Type B pancreatic cell (in vitro differentiated cells): ENCODE results near the gene MAGI3. TPM values are rescaled to one million over a fixed set of nuclear protein-coding genes. Genes with fewer than 3 reads are reported as not detected.
"Not testable (repeated sequence)": the region's sequence is repeated elsewhere in the genome, so short reads cannot be mapped to it uniquely, and the experiment has no call there.

Experiments used
- DNase-seq: peaks from one replicate; pipeline ENCODE4 v3.0.0; 2021; ENCODE audit warnings: mixed read lengths; ENCODE audit not compliant: unreplicated experiment; ENCODE audit errors: extremely low spot score
- H3K27ac Mint-ChIP-seq: 2 replicates; pipeline ENCODE4 v1.8.0; 2021; ENCODE audit warnings: mild to moderate bottlenecking, mixed read lengths
- H3K27me3 Mint-ChIP-seq: 2 replicates; pipeline ENCODE4 v1.8.0; 2021; ENCODE audit warnings: mixed read lengths
- H3K36me3 Mint-ChIP-seq: 2 replicates; pipeline ENCODE4 v1.8.0; 2021; ENCODE audit warnings: mixed read lengths
- H3K4me1 Mint-ChIP-seq: one replicate; pipeline ENCODE4 v1.8.0; 2021; ENCODE audit warnings: mixed read lengths; ENCODE audit not compliant: unreplicated experiment
- H3K4me3 Mint-ChIP-seq: 2 replicates; pipeline ENCODE4 v1.8.0; 2021; ENCODE audit warnings: mild to moderate bottlenecking, mixed read lengths
- H3K9me3 Mint-ChIP-seq: 2 replicates; pipeline ENCODE4 v1.8.0; 2021; ENCODE audit warnings: mixed read lengths
- CTCF ChIP-seq: fragments of 200-600 bp; sonication (generic); conservative IDR thresholded peaks from 2 replicates; pipeline ENCODE4 v1.5.0; 2021; ENCODE audit warnings: antibody characterized with exemption, mild to moderate bottlenecking
- total RNA-seq: library from RNA; stranded (reverse); gene quantifications from 2 replicates; pipeline ENCODE4 v1.2.1, GENCODE V29; 2021; ENCODE audit warnings: low replicate concordance

Gene MAGI3
- total RNA-seq, 1 donor from 2014 or later = 19.2 TPM

GRCh38 chr1:113714606-113715269 is 324.4 kb downstream of the MAGI3 start:
- H3K36me3 Mint-ChIP-seq = peaks cover 36% of the 10 kb centered on the region
- peaks cover 6% of the 10 kb centered on the region for H3K9me3 Mint-ChIP-seq
- no peaks in the 10 kb centered on the region for H3K4me1 Mint-ChIP-seq
- TF ChIP-seq CTCF = no peak
- H3K27me3 Mint-ChIP-seq = no peaks in the 10 kb centered on the region
- H3K4me3 Mint-ChIP-seq = no peak overlapping the region
- no peak for DNase-seq
- no peak overlapping the region for H3K27ac Mint-ChIP-seq

DNA sequence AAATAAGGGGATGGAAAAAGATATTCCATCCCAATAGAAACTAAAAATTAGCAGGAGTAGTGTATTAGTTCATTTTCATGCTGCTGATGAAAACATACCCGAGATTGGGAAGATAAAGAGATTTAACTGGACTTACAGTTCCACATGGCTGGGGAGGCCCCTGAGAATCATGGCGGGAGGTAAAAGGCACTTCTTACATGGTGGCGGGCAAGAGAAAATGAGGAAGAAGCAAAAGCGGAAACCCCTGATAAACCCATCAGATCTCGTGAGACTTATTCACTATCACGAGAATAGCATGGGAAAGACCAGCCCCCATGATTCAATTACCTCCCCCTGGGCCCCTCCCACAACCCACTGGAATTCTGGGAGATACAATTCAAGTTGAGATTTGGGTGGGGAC is 327.2 kb downstream of the MAGI3 start:
- not testable (repeated sequence) for H3K27ac Mint-ChIP-seq, H3K4me3 Mint-ChIP-seq, H3K4me1 Mint-ChIP-seq, H3K9me3 Mint-ChIP-seq, DNase-seq, H3K27me3 Mint-ChIP-seq
- H3K36me3 Mint-ChIP-seq = peaks cover 52% of the 10 kb centered on the region

DNA sequence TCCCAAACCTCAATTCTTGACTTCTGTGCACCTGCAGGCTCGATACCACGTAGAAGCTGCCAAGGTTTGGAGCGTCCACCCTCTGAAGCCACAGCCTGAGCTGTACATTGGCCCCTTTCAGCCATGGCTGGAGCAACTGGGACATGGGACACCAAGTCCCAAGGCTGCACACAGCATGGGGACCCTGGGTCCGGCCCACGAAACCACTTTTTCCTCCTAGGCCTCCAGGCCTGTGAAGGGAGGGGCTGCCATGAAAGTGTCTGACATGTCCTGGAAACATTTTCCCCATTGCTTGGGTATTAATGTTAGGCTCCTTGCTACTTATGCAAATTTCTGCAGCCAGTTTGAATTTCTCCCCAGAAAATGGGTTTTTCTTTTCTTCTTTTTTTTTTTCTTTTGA is 328.3 kb downstream of the MAGI3 start:
- not testable (repeated sequence) for H3K4me1 Mint-ChIP-seq, DNase-seq, H3K4me3 Mint-ChIP-seq, H3K9me3 Mint-ChIP-seq, H3K27ac Mint-ChIP-seq, H3K27me3 Mint-ChIP-seq
- H3K36me3 Mint-ChIP-seq = peaks cover 53% of the 10 kb centered on the region

DNA sequence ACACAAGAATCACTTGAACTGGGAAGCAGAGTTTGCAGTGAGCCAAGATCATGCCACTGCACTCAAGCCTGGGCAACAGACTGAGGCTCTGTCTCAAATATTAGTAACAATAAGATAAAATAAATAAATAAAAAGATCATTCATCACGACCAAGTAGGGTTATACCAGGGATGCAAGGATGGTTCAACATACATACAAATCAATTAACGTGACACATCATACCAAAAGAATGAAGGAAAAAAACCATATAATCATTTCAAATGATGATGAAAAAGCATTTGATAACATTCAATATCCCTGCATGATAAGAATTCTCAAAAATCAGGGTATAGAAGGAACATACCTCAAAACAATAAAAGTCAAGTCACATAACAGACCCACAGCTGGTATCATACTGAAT is 330.7 kb downstream of the MAGI3 start:
- Mint-ChIP-seq H3K27me3 (no peaks in the 10 kb centered on the region), H3K4me1 (no peaks in the 10 kb centered on the region), H3K36me3 (peaks cover 55% of the 10 kb centered on the region), H3K4me3 (no peak overlapping the region), H3K27ac (no peak overlapping the region), H3K9me3 (peaks cover 7% of the 10 kb centered on the region)
- no peak for TF ChIP-seq CTCF
- no peak for DNase-seq

DNA sequence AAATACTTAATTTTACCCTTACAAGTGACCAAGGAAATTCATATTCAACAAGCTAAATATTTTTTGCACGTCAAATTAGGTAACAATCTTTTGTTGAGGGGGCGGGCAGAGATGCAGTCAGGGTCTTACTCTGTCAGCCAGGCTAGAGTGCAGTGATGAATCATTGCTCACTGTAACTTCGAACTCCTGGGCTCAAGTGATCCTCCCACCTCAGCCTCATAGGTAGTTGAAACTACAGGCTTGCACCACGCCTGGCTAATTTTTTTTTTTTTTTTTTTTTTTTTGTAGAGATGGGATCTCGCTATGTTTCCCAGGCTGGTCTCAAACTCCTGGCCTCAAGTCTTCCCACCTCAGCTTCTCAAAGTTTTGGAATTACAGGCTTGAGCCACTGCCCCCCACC is 342.5 kb downstream of the MAGI3 start:
- H3K9me3 Mint-ChIP-seq = no peaks in the 10 kb centered on the region
- no peaks in the 10 kb centered on the region for H3K27me3 Mint-ChIP-seq
- no peak for DNase-seq
- no peak overlapping the region for H3K4me3 Mint-ChIP-seq
- no peaks in the 10 kb centered on the region for H3K4me1 Mint-ChIP-seq
- H3K36me3 Mint-ChIP-seq = peaks cover 21% of the 10 kb centered on the region
- TF ChIP-seq CTCF = no peak
- no peak overlapping the region for H3K27ac Mint-ChIP-seq

DNA sequence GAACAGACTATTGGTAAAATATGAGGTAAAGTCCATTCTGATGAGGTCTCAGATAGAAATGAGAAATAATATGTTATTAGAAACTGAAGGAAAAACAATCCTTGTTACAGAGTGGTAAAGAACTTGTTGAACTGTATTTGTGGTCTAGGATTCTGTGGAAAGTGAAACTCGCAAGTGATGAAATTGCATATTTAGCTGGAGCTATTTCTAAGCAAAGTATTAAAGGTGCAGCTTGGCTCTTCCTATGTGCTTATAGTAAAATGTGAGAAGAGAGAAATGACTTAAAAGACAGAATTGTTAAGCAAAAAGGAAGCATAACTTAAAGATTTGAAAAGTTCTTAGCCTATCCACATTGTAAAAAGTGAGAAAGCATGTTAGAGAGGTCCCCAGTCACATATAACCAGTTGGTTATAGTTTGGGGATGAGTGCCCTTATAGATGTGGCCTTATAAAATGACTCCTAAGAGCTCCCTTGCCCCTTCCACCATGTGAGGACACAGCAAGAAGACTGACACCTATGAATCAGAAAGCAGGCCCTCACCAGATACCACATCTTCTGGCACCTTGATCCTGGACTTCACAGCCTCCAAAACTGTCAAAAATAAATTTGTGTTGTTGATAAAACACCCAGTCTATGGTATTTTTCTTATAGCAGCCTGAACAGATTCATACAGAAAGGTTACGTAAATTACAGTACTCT is 344.2 kb downstream of the MAGI3 start:
- no peak overlapping the region for H3K4me3 Mint-ChIP-seq
- TF ChIP-seq CTCF = no peak

More for the DNA sequence above, 344.2 kb downstream of the MAGI3 start:
- Mint-ChIP-seq H3K4me1 (no peaks in the 10 kb centered on the region), H3K36me3 (peaks cover 21% of the 10 kb centered on the region), H3K9me3 (no peaks in the 10 kb centered on the region), H3K27ac (no peak overlapping the region), H3K27me3 (no peaks in the 10 kb centered on the region)
- no peak for DNase-seq
